ENCODE measurements around the gene MIPEP. TPM values are rescaled to one million over a fixed set of nuclear protein-coding genes. Genes with fewer than 3 reads are reported as not detected.

The MIPEP gene
- total and polyA plus RNA-seq, 2 donors (not counting 1 experiment from before 2014, with no cell fraction given): 90.0 to 92.5 TPM

DNA sequence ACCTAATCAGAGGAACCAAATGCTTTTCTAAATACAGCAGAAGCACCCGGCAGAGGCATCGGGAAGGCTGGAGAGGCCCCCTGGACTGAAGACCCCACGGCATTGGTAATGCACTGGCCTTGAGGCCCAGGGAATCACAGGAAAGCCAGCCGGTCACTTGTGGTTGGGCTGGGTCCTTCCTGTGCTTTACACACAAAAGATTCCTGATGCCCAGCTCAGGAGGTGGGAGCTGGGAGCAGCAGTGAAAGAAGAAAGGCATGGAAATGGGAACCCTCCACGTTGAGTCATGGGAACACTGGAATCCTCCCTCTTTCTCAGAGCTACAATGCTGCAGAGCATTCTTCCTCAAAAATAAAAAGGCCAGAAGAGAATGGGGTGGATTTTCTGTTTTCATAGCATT lies 192.6 kb downstream of the MIPEP start:
- Histone ChIP-seq H3K27ac (ENCODE audit: insufficient read depth, low read length) (no peak overlapping the region), H3K4me2 (ENCODE audit: extremely low read depth, insufficient read depth, low read length) (no peak overlapping the region), H2AFZ (ENCODE audit: low read length) (no peak overlapping the region), H3K27me3 (ENCODE audit: control insufficient read depth, insufficient read depth, low read length) (no peaks in the 10 kb centered on the region), H4K20me1 (ENCODE audit: control insufficient read depth, extremely low read depth, insufficient read depth, low read length) (no peaks in the 10 kb centered on the region), H3K9me3 (ENCODE audit: control insufficient read depth, insufficient read depth, low read depth, low read length) (no peaks in the 10 kb centered on the region), H3K79me2 (ENCODE audit: control insufficient read depth, insufficient read depth, low read length) (no peaks in the 10 kb centered on the region), H3K4me3 (replicated peaks in 1 of 4; ENCODE audit: control extremely low read depth in 1 of 4, insufficient read depth in 1 of 4, low read depth in 3 of 4, low read length in 4 of 4) (no peak overlapping the region), H3K4me1 (ENCODE audit: control insufficient read depth, extremely low read depth, insufficient read depth, low read length) (peaks cover 4% of the 10 kb centered on the region), H3K36me3 (ENCODE audit: control insufficient read depth, insufficient read depth, low read length) (no peaks in the 10 kb centered on the region), H3K9ac (ENCODE audit: insufficient read depth, low read length) (no peak overlapping the region)
- no peak for TF ChIP-seq EZH2 (IDR thresholded peaks at IDR 0.05; ENCODE audit: low read length, missing control alignments)
- TF ChIP-seq, protein P1, sequence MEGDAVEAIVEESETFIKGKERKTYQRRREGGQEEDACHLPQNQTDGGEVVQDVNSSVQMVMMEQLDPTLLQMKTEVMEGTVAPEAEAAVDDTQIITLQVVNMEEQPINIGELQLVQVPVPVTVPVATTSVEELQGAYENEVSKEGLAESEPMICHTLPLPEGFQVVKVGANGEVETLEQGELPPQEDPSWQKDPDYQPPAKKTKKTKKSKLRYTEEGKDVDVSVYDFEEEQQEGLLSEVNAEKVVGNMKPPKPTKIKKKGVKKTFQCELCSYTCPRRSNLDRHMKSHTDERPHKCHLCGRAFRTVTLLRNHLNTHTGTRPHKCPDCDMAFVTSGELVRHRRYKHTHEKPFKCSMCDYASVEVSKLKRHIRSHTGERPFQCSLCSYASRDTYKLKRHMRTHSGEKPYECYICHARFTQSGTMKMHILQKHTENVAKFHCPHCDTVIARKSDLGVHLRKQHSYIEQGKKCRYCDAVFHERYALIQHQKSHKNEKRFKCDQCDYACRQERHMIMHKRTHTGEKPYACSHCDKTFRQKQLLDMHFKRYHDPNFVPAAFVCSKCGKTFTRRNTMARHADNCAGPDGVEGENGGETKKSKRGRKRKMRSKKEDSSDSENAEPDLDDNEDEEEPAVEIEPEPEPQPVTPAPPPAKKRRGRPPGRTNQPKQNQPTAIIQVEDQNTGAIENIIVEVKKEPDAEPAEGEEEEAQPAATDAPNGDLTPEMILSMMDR (conservative IDR thresholded peaks at IDR 0.05 in 1 of 2, IDR thresholded peaks at IDR 0.05 in 1 of 2; ENCODE audit: low read depth in 1 of 2, low read length in 2 of 2): no peak
- no peak for DNase-seq (ENCODE audit: low read depth in 2 of 2)

DNA sequence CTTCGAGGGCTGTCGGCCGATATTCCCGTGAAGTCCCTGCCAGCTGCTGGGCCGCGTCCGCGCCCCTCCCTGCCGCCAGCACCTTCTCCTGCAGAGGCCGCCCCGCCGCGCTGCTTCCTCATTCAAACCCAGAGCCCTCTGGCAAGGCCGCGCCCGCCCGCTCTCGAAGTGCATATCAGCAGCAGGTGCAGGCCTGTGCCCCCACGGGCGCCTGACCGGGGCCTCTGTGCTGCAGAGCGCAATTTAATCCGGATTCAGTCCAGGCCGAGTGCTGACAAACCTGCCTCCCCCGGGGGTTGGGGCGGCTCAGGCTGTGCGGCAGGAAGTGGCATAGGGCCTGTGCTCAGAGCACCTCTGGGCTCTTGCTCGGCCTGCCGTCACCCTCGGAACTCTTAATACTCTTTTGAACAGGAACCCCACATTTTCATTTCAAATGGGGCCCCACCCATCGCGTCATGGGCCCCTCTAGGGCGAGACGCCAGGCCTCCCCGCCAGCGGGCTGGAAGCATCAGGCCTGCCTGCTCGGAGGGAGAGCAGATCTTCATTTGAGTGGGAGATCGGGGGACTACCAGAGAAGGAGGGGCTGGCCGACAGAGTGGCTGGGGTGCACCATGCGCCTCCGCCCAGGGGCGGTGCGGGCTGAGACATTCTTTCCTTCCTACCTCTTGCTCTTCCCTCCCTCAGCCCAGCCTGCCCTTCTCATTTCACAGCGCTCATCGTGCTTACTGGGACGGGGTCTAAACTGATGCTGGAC lies 193.3 kb downstream of the MIPEP start:
- Histone ChIP-seq H3K4me2 (ENCODE audit: extremely low read depth, insufficient read depth, low read length) (no peak overlapping the region), H3K9ac (ENCODE audit: insufficient read depth, low read length) (no peak overlapping the region), H2AFZ (ENCODE audit: low read length) (no peak overlapping the region), H3K36me3 (ENCODE audit: control insufficient read depth, insufficient read depth, low read length) (no peaks in the 10 kb centered on the region), H3K79me2 (ENCODE audit: control insufficient read depth, insufficient read depth, low read length) (no peaks in the 10 kb centered on the region), H3K27me3 (ENCODE audit: control insufficient read depth, insufficient read depth, low read length) (no peaks in the 10 kb centered on the region), H4K20me1 (ENCODE audit: control insufficient read depth, extremely low read depth, insufficient read depth, low read length) (no peaks in the 10 kb centered on the region), H3K4me3 (replicated peaks in 1 of 4; ENCODE audit: control extremely low read depth in 1 of 4, insufficient read depth in 1 of 4, low read depth in 3 of 4, low read length in 4 of 4) (no peak overlapping the region), H3K4me1 (ENCODE audit: control insufficient read depth, extremely low read depth, insufficient read depth, low read length) (peaks cover 1% of the 10 kb centered on the region), H3K27ac (ENCODE audit: insufficient read depth, low read length) (no peak overlapping the region), H3K9me3 (ENCODE audit: control insufficient read depth, insufficient read depth, low read depth, low read length) (no peaks in the 10 kb centered on the region)
- DNase-seq (ENCODE audit: low read depth in 2 of 2): no peak
- TF ChIP-seq, protein P1 (conservative IDR thresholded peaks at IDR 0.05 in 1 of 2, IDR thresholded peaks at IDR 0.05 in 1 of 2; ENCODE audit: low read depth in 1 of 2, low read length in 2 of 2): no peak
- no peak for TF ChIP-seq EZH2 (IDR thresholded peaks at IDR 0.05; ENCODE audit: low read length, missing control alignments)

DNA sequence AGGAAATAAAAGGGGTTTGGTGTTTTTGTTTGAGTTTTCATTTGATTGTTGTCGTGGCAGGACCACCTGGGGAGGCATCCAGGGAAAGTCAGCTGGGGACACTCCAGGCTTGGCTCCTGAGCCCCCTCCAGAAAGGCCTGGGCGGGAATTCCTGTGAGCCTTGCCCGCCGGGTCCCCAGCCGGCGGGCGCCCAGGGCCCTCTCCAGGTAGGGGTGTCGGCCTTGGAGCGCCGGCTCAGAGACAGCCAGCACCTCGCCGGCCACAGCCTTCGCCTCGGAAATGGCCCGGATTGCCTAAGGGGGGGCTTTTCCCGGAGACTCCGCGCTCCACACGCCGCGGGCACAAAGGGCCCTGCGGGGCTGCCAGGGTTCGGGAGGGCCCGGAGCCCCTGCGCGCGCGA lies 194.0 kb downstream of the MIPEP start:
- Histone ChIP-seq H2AFZ (ENCODE audit: low read length) (no peak overlapping the region), H3K27ac (ENCODE audit: insufficient read depth, low read length) (no peak overlapping the region)

More for the DNA sequence above, 194.0 kb downstream of the MIPEP start:
- H3K36me3 ChIP-seq (ENCODE audit: control insufficient read depth, insufficient read depth, low read length): no peaks in the 10 kb centered on the region
- H4K20me1 ChIP-seq (ENCODE audit: control insufficient read depth, extremely low read depth, insufficient read depth, low read length): no peaks in the 10 kb centered on the region
- no peak overlapping the region for H3K9ac ChIP-seq (ENCODE audit: insufficient read depth, low read length)
- no peak for DNase-seq (ENCODE audit: low read depth in 2 of 2)
- H3K27me3 ChIP-seq (ENCODE audit: control insufficient read depth, insufficient read depth, low read length): no peaks in the 10 kb centered on the region
- H3K9me3 ChIP-seq (ENCODE audit: control insufficient read depth, insufficient read depth, low read depth, low read length): no peaks in the 10 kb centered on the region
- no peak overlapping the region for H3K4me3 ChIP-seq (replicated peaks in 1 of 4; ENCODE audit: control extremely low read depth in 1 of 4, insufficient read depth in 1 of 4, low read depth in 3 of 4, low read length in 4 of 4)
- no peak overlapping the region for H3K4me2 ChIP-seq (ENCODE audit: extremely low read depth, insufficient read depth, low read length)
- no peaks in the 10 kb centered on the region for H3K4me1 ChIP-seq (ENCODE audit: control insufficient read depth, extremely low read depth, insufficient read depth, low read length)
- H3K79me2 ChIP-seq (ENCODE audit: control insufficient read depth, insufficient read depth, low read length): no peaks in the 10 kb centered on the region
- no peak for TF ChIP-seq EZH2 (IDR thresholded peaks at IDR 0.05; ENCODE audit: low read length, missing control alignments)
- TF ChIP-seq, protein P1 (conservative IDR thresholded peaks at IDR 0.05 in 1 of 2, IDR thresholded peaks at IDR 0.05 in 1 of 2; ENCODE audit: low read depth in 1 of 2, low read length in 2 of 2): no peak
